Measurements from ENCODE around the gene RSL1D1. TPM values are rescaled to one million over a fixed set of nuclear protein-coding genes. Genes with fewer than 3 reads are reported as not detected.

RSL1D1 gene
- total RNA-seq (2014; rRNA removed; shearing (Covaris generic)): 186 and 260 TPM in 2 replicates

DNA sequence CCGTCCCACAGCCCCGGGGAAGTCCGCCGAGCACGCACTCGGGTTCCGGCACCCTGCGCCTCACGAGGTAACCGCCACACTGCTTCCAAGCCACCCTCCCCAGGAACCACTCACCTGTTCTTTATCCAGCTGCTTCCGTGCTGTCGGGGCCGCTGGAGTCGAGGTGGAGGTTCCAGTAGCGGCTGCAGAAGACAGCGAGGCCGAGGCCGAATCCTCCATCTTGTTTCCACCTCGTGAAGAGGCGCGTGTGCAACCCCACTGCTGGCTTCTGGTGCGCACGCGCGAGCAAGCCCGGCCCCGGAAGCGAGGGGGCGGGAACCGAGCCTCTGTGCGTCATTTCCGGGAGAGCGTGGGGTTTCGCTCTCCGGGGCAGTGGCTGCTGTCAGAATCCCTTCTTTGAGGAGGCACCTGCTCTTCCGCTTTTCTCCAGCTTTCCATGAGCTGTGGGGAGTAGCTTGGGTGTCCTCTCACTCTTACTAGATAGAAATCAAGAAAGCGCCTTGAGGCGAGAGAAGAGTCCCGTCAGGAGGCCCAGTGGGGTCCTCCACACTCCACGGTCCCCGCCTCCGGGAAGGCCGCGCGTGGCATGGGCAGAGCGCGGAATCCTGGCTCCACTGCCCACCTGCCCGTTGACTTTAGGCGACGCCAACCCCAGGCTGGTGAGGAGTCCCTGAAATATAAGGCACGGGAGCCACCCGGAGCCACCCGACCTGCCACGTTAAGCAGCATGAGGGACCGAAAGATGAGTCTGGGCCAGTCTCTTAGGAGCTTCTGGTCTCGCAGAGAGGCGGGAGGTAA lies at the start of gene RSL1D1:
TSS of gene RSL1D1 (minus strand) at position 249 of the 798 bp plus-strand sequence. CDS start at position 219, 30 bp downstream.
- peak; percentile 91 for DNase-seq (ENCODE audit: low read depth)

DNA sequence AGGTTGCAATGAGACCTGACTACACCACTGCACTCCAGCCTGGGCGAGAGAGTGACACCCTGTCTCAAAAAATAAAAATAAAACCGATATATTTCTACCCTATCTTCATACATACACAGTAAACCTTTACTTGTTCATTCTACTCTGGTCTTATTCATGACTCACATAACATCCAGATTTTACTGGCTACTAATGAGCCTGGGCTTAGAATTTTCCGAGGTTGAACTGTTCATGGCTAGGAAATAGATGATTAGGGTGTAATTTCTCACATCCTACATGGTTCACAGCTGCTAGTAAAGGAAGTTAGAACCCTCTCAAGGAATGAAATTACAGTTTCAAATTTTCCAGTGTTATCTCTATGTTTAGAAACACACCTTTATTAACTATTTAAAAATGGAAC lies 49.7 kb upstream of the RSL1D1 start:
- no peak for DNase-seq (ENCODE audit: low read depth)

DNA sequence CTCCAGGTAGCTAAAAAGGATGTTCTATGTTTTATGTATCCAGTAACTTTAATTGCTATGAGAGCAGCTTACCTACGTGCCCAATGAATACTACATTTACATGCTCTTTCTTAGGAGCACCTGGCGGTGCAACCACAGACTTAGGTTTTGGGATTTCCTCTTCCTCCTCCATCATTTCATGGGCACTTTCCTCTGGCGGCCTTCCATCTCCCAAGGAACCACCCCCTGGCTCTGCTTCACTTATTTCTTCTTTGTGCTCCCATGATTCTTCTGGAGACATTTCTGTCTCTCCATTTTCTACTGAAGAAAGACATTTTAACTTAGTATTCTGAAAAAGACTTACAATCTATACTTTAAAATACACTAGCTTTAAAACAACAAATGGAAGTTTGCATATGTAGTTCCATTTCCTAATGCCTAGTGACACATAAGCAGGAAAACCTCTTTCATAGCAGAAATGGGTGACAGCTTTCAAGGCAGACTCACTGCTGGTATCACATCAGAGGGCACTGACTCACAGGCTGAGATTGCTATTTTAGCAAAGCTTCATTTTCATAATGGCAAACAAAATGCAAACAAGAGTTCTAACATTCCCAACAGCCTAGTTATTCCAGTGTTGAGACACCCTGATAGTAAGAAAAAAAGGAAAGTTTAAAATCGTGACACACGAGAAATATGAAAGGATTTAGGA lies 45.3 kb upstream of the RSL1D1 start:
- DNase-seq (ENCODE audit: low read depth): peak; percentile 74

DNA sequence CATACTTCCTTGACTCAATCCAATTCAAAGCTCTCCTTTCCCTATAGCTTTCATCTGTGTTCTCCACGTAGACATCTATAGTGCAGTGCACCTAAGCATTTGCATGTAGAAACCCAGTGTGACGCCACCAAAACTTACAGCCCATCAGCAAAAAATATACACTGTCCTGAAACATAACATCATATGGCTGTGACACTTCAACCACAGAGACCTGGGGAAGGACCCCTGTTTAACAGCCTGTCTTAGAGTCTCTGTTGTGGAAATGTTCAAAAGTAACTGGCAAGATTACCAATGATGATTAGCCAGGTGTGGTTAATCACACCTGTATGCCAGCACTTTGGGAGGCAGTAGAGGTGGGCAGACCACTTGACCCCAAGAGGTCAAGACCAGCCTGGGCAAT lies 42.2 kb upstream of the RSL1D1 start:
- DNase-seq (ENCODE audit: low read depth): no peak

DNA sequence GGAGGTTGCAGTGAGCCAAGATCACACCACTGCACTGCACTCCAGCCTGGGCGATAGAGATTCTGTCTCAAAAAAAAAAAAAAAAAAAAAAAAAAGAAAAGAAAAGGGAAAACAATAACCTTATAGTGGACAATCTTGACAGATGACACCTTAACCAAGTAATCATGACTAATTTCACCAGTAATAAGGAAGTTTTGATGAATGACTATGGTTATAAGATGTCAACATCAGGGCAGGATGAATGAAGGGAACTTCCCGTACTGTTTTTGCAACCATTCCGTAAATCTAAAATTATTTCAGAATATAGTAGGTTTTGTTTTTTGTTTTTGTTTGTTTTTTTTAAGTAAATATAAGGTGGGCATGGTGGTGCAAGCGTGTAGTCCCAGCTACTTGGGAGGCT lies 41.4 kb upstream of the RSL1D1 start:
- DNase-seq (ENCODE audit: low read depth): no peak

DNA sequence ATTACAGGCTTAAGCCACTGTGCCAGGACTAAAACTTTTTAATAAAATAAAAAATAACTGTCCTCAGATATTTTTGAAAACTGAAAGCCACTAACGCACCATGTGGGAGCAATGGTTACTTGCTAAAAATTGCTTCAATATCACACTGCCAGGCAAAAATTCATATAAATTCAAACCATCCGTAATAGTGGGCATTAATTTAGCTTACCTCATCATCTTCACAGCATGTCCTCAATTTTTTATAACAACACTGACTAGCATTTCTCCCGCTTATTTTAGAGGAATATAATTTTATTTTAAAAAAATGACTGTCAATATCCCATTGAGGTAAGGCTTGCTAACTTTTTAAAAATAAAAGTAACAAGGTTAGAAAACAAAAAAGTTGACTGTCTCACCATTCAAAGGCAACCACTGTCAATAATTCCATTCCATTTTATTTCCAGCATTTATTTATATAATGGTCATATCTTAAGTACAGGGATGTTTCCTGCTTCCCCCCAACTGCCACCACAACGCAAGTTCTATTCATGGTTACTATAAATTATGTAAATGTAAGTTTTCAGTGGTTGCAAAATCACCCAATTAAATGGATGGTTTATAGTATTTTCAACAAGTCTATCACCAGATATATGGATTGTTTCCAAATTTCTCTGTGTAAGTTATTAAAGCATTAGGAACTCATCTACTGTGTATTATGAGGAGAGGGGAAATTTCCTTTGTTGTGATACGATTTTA lies 39.1 kb upstream of the RSL1D1 start:
- no peak for DNase-seq (ENCODE audit: low read depth)

DNA sequence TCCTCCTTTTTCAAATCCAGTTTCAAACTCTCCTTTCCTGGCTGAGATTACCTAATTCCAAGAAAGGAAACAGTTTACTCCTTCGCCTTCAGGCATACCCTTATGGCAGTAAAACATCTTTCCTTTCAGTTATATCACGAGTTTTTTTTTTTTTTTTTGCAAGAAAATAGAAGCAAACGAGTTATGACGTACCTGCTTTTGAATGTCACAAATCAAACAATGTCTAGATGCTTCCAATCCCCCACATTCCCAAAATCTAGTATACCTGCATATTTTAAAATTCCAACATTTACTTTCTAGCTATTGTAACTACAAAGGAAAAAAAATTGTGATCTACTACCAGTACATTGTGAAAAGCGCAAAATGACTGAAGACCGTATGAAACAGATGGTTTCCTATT lies 35.5 kb upstream of the RSL1D1 start:
- DNase-seq (ENCODE audit: low read depth): no peak

DNA sequence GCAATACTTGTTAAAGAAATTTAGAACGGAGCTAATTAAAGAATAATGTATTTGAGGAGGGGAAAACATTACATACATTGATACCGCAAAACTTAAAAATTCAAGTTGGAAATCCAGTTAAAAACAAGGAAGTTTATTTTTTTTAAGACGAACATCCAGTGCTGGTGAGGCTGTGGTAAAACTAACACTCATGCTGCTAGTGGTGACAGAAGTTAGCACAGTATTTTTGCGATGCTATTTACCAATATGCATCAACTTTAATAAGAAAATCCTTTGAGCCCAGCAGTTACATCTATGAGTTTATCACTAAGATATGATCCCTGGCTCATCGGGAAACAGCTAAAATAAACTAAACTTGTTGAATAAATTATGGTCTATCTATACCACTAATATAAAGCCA lies 32.7 kb upstream of the RSL1D1 start:
- no peak for DNase-seq (ENCODE audit: low read depth)

DNA sequence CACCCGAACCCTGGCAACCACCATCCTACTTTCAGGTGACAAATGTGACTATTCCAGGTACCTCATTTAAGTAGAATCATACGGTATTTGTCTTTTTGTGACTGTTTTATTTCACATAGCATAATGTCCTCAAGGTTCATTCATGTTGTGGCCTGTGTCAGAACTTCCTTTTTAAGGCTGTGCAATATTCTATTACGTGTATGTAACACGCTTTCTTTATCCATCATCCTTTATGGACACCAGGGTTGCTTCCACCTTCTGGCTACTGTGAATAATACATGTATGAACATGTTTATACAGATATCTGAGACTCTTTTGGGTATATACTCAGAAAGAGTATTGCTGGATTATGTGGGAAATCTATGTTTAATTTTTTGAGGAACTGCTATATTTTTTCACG lies 28.7 kb upstream of the RSL1D1 start:
- DNase-seq (ENCODE audit: low read depth): no peak

DNA sequence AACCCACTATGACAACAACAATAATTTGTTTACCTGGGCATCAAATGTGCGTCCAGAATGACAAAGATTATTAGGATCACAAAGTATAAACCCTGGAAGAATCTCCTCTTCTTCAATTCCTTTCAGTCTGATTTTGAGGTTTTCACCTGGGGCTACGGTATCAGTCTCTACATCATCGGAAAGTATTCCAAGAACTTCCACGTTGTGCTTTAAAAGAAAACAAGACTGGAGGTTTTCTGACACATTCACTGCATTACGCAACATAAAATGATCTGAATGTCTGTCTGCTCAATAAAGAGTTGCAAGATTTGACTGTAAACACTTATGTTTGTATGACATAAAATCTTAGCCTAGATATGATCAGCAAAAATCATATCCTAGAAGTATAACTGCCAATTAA lies 26.0 kb upstream of the RSL1D1 start:
- DNase-seq (ENCODE audit: low read depth): no peak

DNA sequence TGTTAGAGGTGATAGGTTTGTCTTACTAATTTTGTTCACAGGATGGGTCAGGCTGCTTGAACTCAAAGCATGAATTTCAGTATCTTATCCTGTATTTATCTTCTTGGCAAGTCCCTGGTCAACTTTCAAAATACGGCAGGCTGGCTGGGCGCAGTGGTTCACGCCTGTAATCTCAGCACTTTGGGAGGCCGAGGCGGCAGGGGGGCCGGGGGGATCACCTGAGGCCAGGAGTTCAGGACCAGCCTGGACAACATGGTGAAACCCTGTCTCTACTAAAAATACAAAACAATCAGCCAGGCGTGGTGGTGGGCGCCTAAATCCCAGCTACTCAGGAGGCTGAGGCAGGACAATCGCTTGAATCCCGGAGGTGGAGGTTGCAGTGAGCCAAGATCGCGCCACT lies 25.0 kb upstream of the RSL1D1 start:
- no peak for DNase-seq (ENCODE audit: low read depth)

DNA sequence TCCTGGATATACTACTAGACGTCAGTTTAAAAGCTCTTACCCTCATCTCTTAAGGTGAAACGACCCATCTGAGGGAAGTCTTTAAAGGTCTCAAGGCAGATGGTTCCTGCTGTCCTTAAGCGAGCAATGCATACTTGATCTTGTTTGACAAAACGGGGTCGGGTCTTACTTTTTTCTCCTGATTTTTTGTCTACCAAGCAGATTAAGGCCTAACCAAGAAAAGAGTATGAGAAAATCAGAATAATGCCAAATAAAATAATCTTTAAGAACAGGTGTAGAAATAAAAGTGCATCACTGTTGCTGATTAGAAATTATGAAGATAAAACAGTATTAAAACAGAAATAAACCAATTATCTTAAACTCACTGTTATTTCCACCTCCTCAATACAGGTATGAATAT lies 24.4 kb upstream of the RSL1D1 start:
- DNase-seq (ENCODE audit: low read depth): no peak

DNA sequence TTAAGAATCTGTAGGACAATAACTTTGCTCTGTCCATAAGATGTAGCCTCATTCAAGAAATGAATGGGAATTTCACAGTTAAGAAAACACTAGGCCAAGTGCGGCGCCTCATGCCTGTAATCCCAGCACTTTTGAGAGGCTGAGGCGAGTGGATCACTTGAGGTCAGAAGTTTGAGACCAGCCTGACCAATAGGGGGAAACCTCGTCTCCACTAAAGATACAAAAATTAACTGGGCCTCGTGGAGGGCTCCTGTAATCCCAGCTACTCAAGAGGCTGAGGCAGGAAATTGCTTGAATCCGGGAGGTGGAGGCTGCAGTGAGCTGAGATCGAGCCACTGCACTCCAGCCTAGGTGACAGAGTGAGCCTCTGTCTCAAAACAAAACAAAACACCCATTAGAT lies 19.9 kb upstream of the RSL1D1 start:
- DNase-seq (ENCODE audit: low read depth): peak; percentile 37

DNA sequence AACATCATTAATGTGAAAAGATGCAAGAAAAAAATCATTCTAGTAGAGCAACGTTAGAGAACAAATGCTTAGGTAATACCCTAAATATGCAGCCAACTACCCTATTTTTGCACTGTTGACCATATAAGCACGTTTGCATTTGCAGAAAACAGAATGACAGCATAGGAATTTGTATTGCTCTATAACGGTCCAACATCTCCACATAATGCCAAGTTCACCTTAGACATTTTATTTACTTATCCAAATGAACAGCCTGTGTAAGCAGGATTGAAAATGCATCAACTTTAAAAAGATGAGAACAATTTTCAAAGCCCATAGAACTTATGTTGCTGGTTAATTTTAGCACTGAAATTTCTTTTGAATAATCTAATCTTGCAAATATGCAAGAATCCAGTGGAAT lies 19.1 kb upstream of the RSL1D1 start:
- no peak for DNase-seq (ENCODE audit: low read depth)

DNA sequence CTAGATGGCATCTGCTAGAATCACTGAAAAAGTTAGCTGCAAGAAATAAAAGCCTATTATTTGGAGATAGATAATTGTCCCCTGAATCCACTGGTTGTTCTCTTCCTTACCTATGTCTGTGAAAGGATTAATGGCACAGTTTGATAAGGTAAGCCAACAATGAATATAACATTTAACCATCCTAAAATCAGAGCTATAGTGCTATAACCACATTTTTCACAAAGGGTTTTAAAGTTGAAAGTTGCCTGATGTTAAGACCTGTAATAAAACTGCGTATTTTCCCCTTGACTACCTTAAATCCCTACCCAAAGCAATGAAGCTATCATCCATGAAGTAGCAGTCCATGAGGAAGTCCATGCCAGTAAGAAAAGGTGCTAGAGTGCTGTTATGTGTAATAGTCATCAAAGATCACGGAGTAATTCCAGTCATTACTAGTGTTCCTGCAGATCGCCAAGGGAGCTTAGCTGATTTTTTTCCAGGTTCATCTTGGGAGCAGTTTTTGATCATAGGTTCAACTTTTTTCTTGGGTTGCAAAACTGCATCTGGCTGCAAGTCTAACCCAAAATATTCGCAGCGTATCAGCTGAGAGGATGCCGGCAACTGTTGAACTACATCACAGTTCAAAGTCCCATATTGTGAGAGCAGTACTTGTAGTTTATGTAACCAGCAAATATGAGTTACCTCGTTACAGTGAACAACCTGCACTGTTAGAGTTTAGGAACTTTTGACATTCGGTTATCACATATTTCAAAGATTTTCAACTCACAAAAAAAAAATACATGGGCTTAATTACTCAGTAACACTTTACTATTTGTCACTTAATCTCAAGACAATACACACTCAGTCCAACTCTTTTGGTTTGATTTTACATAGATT lies 18.2 kb upstream of the RSL1D1 start:
- DNase-seq (ENCODE audit: low read depth): no peak

DNA sequence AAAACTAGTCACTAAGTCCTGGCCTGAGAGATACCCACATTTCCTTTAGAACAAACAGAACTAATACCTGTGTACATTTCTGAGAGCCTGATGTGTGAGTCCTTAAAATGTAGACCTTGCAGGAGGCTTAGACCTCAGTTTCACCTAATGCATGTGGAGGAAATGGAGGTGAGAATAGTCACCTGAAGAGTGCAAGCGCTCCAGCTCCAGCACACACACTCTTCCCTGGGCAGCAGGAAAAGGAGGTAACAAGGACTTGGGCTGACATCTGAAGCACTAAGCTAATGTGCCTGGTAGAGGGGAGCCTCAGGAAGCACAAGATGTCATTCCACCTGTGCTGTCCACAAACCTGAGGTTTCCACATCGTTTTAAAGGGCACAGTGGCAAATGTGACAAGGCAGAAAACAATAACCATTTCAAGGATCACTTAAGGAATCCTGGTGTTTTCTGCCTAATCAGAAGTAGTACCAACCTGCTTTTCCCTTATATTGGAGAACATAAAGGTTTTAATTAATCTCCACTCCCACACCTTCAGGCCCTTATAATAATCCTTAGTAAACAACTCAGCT lies 17.2 kb upstream of the RSL1D1 start:
- no peak for DNase-seq (ENCODE audit: low read depth)

DNA sequence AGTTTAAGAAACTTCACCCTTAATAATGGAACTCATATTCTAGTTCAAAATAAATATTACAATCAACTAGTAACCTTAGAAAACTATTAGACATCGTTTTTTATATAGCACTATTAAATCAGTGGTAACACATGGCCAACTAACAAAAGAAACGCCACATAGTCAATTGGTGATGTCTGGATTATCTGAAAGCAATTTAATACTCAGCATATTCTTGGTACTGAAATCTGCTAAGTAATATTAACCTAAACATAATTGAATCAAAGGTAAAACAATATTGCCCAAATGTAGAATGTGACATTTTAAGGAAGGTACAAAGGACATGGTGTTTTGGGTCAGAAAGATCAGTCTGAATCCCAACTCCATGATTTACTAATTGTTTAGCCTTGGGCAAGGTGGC lies 11.1 kb upstream of the RSL1D1 start:
- no peak for DNase-seq (ENCODE audit: low read depth)

DNA sequence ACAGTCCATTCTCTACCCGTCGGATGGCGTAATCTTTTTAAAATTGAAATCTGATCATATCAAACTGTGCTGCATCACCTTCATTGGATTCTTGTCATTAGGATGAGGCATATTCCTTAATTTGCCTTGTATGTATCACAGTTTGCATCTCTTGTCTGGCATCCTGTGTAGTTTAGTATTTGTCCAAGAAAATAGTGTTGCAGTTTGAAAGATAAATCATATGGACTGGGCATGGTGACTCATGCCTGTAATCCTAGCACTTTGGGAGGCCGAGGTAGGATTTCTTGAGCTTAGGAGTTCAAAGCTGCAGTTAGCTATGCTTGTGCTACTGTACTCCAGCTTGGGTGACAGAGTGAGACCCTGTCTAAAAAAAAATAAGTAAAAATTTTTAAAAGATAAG lies 5.8 kb upstream of the RSL1D1 start:
- DNase-seq (ENCODE audit: low read depth): peak; percentile 71

DNA sequence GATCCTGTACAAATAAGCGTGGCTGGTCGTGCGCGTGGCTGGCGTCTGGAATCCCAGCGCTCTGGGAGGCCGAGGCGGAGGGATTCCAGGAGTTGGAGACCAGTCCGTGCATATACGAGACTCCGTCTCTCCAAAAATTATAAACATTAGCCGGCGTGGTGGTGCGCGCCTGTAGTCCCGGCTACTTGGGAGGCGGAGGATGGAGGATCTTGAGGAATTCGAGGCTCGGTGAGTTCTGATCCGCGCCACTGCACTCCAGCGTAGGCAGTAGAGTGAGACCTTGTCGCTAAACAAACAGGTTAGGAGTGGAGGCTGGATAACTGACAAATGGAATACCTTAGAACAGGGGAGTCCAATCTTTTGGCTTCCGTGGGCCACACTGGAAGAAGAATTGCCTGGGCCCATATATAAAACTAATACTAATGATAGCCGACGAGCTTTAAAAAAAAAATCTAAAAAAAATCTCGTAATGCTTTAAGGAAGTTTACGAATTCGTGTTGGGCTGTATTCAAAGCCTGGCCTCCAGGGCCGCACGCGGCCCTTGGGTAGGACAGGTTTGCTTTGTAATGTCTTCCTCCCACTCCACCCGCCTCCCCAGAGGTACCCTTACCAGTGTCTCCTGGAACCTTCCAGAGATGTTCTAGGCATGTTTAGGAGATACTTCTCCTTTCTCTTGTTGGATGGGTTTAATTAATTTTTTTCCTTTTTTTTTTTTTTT lies 909 bp upstream of the RSL1D1 start:
- DNase-seq (ENCODE audit: low read depth): no peak

DNA sequence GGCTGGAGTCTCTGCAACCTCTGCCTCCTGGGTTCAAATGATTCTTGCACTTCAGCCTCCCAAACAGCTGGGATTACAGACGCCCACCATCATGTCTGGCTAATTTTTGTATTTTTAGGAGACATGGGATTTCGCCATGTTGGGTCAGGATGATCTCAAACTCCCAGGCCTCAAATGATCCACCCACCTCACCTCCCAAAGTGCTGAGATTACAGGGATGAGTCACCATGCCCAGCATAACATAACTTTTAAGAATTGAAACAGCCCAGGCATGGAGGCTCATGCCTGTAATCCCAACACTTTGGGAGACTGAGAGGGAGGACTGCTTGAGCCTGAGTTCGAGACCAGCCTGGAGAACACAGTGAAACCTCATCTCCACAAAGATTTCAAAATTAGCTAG lies 2.5 kb downstream of the RSL1D1 start:
- DNase-seq (ENCODE audit: low read depth): peak; percentile 44

DNA sequence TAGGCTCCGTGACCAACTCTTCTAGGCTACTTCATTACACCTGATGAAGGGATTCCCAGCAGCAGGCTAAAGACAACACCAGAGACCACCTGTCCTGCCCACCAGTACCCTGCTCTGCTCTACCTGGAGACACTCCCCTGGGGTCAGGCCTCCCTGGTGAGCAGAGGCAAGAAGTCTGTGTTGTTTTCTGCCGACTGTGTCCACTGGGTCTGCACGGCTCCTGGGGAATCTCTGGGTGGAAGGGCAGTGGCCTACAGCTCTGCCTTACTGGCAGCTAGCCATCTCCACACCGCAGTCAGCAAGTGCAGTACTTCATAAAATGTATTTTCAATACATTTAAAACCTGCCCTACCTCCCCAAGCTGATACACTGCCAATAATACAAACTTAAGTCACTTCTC lies 6.8 kb downstream of the RSL1D1 start:
- no peak for DNase-seq (ENCODE audit: low read depth)
